Stimulated activated naive B cell treated with anti-CD40 and anti-IgM and Interleukin-4, amounts not matched to agents 10 μg/mL and 1 μg/mL and 100 μg/mL, for 72 hours (primary cell): ENCODE data around the gene HEBP2.

ENCODE experiments used
- ATAC-seq, 2 donors: fragments of 150-1000 bp; cut with Tn5 transposase; replicated peaks; 2 replicates each; pipeline ENCODE4 v1.10.0; 2021; ENCODE audit warnings: moderate library complexity in 1 of 2
- DNase-seq: peaks from one replicate; pipeline ENCODE4 v3.0.0; 2021
- H3K27ac Mint-ChIP-seq: one replicate; pipeline ENCODE4 v1.8.0; 2022; ENCODE audit warnings: mild to moderate bottlenecking, mixed read lengths
- H3K27me3 Mint-ChIP-seq, 2 donors: one replicate each; pipeline ENCODE4 v1.8.0; 2022; ENCODE audit warnings: mixed read lengths in 2 of 2
- H3K36me3 Mint-ChIP-seq, 2 donors: one replicate each; pipeline ENCODE4 v1.8.0; 2022; ENCODE audit warnings: mixed read lengths in 2 of 2, mild to moderate bottlenecking in 1 of 2
- H3K4me1 Mint-ChIP-seq, 2 donors: one replicate each; pipeline ENCODE4 v1.8.0; 2022; ENCODE audit warnings: mixed read lengths in 2 of 2, mild to moderate bottlenecking in 1 of 2
- H3K4me3 Mint-ChIP-seq, 2 donors: one replicate each; pipeline ENCODE4 v1.8.0; 2022; ENCODE audit warnings: mild to moderate bottlenecking in 2 of 2, mixed read lengths in 2 of 2, moderate library complexity in 1 of 2
- H3K9me3 Mint-ChIP-seq, 2 donors: one replicate each; pipeline ENCODE4 v1.8.0; 2022; ENCODE audit warnings: mixed read lengths in 2 of 2, mild to moderate bottlenecking in 1 of 2

Gene HEBP2

DNA sequence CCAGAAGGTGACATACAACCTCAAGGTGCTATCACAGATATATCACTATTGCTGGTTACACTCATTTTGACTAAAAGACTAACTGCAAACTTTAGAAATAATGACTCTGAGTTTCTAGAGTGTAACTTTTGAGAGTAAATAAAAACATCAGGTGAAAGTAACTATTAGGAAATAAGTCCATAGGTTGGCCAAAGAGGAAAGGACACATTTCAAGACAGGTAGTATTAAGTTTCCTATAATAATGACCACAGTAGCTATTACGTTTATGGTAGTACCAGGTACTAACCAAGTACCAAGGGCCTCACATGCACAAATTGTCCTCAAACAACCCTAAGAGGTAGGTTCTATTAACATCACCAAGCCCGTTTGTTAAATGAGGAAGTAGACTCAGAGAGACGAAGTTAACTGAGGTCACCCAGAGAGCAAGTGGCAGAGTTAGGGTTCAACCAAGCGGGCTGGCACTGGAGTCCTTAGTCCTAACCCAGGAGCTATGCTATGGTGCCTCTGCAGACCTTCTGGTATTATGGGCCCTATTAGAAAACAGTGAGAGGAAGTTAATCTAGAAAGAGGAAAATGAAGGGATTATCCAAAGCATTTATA lies 36.8 kb downstream of the HEBP2 start:
- Mint-ChIP-seq H3K4me3 (no peak overlapping the region), H3K36me3 (no peaks in the 10 kb centered on the region), H3K27me3 (peaks cover 0 to 5% of the 10 kb centered on the region in 2 donors), H3K27ac (no peak overlapping the region), H3K4me1 (peaks cover 2 to 5% of the 10 kb centered on the region in 2 donors), H3K9me3 (no peaks in the 10 kb centered on the region)
- DNase-seq, result no peak
- ATAC-seq, result peak; percentile 52 to 67

DNA sequence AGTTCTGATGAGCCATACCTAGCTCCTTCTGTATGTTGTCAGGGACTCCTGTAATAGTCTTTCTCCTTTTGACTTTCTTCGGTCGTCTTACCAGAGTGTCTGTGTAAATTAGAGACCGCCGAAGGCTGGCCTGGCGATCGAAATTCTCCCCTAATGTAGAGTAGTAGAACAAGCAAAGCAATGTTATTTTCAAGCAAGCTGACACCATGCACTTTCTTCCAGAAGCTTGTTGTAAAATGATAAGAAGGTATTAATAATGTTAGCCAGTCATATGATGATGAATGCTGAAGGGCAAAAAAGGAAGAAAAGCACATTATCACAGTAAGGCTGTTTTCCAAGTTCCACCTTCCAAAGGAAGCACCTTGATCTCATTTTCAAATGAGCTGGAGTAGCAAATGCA lies 37.9 kb downstream of the HEBP2 start:
- H3K27ac Mint-ChIP-seq, result no peak overlapping the region
- peaks cover 0 to 5% of the 10 kb centered on the region in 2 donors for H3K27me3 Mint-ChIP-seq
- ATAC-seq (no peak), DNase-seq (no peak)
- H3K4me1 Mint-ChIP-seq, result peaks cover 2 to 5% of the 10 kb centered on the region in 2 donors
- H3K9me3 Mint-ChIP-seq, result no peaks in the 10 kb centered on the region
- H3K4me3 Mint-ChIP-seq, result no peak overlapping the region
- H3K36me3 Mint-ChIP-seq, result no peaks in the 10 kb centered on the region

DNA sequence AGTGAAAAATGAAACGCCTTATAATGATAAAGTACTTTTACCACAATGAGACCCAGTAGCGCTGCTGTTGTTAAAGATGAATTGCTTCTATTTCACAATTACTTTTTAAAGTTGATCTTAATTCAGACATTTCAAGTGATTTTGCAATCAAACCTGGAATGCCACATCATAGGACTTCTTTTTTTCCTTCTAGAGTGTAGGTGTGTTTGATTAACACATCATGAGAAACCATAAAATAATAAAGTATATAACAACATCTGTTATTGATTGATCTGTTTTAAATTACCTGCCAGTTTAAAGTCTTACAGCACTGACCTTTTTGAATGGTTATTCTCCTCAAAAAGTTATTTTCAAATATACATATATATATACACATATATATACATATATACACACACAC lies 38.6 kb downstream of the HEBP2 start:
- Mint-ChIP-seq H3K27me3 (peaks cover 0 to 5% of the 10 kb centered on the region in 2 donors), H3K27ac (no peak overlapping the region), H3K4me1 (peaks cover 2 to 5% of the 10 kb centered on the region in 2 donors), H3K9me3 (no peaks in the 10 kb centered on the region), H3K4me3 (no peak overlapping the region), H3K36me3 (no peaks in the 10 kb centered on the region)
- no peak for DNase-seq
- no peak for ATAC-seq

DNA sequence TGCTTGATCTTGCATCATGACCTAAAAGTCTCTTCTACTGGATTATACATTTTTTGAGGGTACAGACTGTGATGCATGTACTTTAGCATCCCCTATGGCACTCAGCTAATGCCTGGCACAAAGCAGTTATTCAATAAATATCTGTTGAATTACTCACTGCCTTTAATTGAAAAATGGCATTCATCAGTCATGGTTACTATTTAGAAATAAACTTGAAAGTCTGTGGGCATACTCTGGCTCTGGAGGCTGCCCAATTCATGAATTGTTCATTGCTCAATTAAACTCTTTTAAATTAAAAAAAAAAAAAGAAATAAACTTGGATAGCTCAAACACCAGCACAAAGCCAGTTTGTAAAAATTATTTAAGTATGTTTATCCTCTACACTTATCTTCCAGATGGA lies 40.0 kb downstream of the HEBP2 start:
- H3K4me3 Mint-ChIP-seq, result no peak overlapping the region

DNA sequence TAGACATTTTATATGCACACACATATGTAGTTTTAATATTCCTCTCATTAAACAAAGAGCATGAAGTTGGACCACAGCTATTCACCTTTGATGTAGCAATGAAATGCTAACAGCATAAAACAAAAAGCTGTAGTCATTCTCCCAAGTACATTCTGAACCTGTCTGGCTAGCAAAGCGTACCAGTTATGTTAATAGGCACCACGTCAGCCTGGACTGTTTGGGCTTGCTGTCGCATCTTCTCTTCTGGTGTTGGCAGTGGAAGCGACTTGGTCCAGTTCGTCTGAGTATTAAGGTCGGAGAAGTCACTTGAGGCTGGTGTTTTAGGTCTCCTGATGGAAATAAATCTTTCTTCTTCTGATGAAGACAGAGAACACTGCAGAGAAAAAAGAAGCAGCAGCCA lies 42.8 kb downstream of the HEBP2 start:
- H3K4me1 Mint-ChIP-seq, result peaks cover 7 to 12% of the 10 kb centered on the region in 2 donors
- H3K4me3 Mint-ChIP-seq, result no peak overlapping the region
- ATAC-seq (no peak), DNase-seq (no peak)
- no peaks in the 10 kb centered on the region for H3K36me3 Mint-ChIP-seq
- no peak overlapping the region for H3K27ac Mint-ChIP-seq
- H3K9me3 Mint-ChIP-seq, result peaks cover 0 to 2% of the 10 kb centered on the region in 2 donors
- H3K27me3 Mint-ChIP-seq, result peaks cover 0 to 2% of the 10 kb centered on the region in 2 donors

More for the DNA sequence above, 40.0 kb downstream of the HEBP2 start:
- ATAC-seq (no peak), DNase-seq (no peak)
- Mint-ChIP-seq H3K27ac (no peak overlapping the region), H3K27me3 (peaks cover 0 to 5% of the 10 kb centered on the region in 2 donors), H3K9me3 (no peaks in the 10 kb centered on the region), H3K4me1 (peaks cover 2 to 5% of the 10 kb centered on the region in 2 donors), H3K36me3 (no peaks in the 10 kb centered on the region)

DNA sequence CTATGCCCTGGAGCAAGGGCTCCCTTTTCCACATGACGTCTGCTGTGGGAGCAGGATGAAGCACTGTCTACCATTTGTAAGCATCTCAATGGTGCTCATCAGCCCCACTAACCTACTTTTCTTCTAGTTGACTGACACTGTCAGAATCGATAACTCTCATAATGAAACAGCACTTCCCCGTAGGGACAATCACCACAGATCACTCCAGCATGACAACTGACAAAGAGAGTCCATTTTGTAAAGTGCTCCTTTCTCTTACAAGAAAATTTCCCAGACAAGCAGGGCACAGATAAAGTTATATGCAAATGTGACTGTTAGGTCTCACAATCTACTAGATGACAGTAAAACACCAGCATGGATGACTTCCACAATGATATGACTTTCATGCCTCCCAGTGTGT lies 46.4 kb downstream of the HEBP2 start:
- Mint-ChIP-seq H3K36me3 (no peaks in the 10 kb centered on the region), H3K4me1 (peaks cover 13 to 21% of the 10 kb centered on the region in 2 donors), H3K27me3 (no peaks in the 10 kb centered on the region), H3K9me3 (peaks cover 0 to 2% of the 10 kb centered on the region in 2 donors), H3K27ac (peak overlapping the region; percentile 2), H3K4me3 (no peak overlapping the region)
- ATAC-seq, result peak; percentile 71 to 75
- DNase-seq, result no peak

DNA sequence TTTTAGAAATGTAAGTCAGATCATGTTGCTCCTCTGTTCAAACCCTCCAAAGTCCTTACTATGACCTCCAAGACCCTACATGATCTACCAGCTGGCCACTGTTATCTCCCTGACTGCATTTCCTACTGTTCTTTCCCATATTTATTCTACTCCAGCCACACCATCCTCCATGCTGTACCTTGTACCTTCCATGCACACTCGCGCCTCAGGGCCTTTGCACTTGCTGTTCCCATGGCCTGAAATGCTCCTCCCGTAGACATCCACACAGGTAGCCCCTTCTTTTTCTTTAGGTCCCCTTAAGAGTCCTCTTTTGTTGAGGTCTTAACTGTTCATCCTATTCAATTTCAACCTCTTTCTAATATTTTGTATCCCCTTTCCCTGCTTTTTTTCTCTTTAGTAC lies 47.0 kb downstream of the HEBP2 start:
- H3K4me1 Mint-ChIP-seq, result peaks cover 13 to 27% of the 10 kb centered on the region in 2 donors
- ATAC-seq (no peak), DNase-seq (no peak)
- no peaks in the 10 kb centered on the region for H3K27me3 Mint-ChIP-seq
- H3K36me3 Mint-ChIP-seq, result no peaks in the 10 kb centered on the region
- H3K9me3 Mint-ChIP-seq, result peaks cover 0 to 2% of the 10 kb centered on the region in 2 donors
- H3K4me3 Mint-ChIP-seq, result no peak overlapping the region
- peak overlapping the region; percentile 10 for H3K27ac Mint-ChIP-seq

DNA sequence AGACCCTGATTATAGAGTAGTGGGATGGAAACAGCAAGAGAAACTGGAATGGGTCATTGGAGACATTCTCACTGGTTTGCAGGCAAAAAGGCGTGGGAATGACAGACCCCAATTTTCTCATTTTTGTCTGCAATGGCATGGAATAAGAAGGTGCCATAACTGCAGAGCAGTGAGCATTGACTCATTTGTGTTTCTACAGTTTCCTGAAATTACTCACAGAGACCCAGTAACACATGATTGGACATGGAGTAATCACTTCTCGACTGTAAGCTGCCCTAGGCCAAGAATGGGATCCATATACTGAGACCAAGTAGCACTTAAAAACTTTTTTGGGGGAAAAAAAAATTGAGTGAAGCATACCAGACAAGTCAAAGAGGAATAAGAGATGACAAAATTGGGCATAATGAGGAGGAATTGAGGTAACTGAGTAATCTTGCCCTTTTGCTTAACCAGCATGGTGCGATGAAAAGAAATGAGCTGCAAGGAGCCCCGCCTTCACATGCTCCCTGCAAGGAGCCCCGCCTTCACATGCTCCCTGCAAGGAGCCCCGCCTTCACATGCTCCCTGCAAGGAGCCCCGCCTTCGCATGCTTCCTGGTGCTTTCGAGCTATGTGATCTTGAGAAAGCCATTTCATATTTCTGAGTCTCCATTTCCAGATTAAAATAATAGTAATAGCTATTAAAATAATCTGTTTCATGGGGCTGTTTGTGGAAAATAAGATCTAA lies 51.1 kb downstream of the HEBP2 start:
- no peaks in the 10 kb centered on the region for H3K36me3 Mint-ChIP-seq
- DNase-seq (no peak), ATAC-seq (peak; percentile 72 to 75)
- H3K27me3 Mint-ChIP-seq, result no peaks in the 10 kb centered on the region
- peaks cover 0 to 2% of the 10 kb centered on the region in 2 donors for H3K9me3 Mint-ChIP-seq
- peak overlapping the region in 1 of 2 donors; percentile 35 for H3K4me3 Mint-ChIP-seq
- peaks cover 17 to 36% of the 10 kb centered on the region in 2 donors for H3K4me1 Mint-ChIP-seq
- H3K27ac Mint-ChIP-seq, result no peak overlapping the region

DNA sequence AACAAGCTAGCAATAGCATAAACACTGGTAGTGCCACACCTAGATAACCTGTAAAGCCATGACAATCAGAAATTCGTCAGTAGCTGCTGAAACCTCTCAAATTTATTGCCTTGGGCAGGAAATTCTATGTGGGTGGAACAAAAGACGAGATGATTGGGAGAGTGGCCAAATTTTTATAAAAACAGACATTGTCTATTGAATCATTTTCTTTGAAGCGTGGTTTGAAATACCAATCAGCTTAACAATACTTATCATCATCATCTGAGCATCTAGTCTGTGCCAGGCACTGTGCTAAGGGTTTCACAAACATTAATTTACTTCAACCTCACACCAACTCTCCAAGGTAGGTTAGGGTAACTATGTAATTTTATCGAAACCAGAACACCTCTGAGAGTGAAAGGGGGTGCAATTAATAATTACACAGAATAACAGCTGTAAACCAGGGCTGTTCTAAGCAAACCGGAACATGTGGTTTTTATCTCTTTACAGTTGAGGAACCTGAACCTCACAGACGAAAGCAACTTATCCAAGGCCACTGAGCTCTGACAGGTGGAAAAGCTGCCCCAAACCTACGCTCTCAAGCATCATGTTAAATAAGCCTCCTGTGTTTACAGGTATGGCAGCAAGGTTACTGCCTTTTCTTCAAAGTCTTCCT lies 51.9 kb downstream of the HEBP2 start:
- peaks cover 0 to 2% of the 10 kb centered on the region in 2 donors for H3K9me3 Mint-ChIP-seq
- H3K4me1 Mint-ChIP-seq, result peaks cover 12 to 29% of the 10 kb centered on the region in 2 donors
- ATAC-seq (peak; percentile 95 to 96), DNase-seq (peak; percentile 24)
- H3K4me3 Mint-ChIP-seq, result peak overlapping the region in 1 of 2 donors; percentile 8
- no peaks in the 10 kb centered on the region for H3K36me3 Mint-ChIP-seq
- H3K27ac Mint-ChIP-seq, result no peak overlapping the region
- no peaks in the 10 kb centered on the region for H3K27me3 Mint-ChIP-seq

DNA sequence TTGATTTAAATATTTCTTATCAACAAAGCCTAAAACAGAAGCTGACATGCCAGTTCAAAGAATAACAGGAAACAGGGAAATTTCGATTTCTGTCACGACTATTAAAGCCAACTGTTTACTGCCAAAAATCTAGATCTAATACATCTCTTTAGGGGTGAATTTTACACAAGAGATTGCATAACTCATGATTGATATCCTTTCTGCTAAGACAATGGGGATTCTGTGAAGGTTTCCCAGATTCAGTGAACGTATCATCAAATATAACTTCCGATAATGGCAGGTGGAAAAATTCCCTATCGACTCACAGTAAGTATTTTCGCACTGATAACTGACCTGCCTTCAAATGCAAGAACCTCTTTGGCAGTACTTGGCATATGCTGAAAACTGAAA lies 52.4 kb downstream of the HEBP2 start:
- ATAC-seq, result peak in 1 of 2 donors; percentile 1
- Mint-ChIP-seq H3K36me3 (no peaks in the 10 kb centered on the region), H3K4me3 (no peak overlapping the region), H3K27ac (no peak overlapping the region), H3K27me3 (no peaks in the 10 kb centered on the region), H3K4me1 (peaks cover 10 to 25% of the 10 kb centered on the region in 2 donors), H3K9me3 (no peaks in the 10 kb centered on the region)
- DNase-seq, result no peak

DNA sequence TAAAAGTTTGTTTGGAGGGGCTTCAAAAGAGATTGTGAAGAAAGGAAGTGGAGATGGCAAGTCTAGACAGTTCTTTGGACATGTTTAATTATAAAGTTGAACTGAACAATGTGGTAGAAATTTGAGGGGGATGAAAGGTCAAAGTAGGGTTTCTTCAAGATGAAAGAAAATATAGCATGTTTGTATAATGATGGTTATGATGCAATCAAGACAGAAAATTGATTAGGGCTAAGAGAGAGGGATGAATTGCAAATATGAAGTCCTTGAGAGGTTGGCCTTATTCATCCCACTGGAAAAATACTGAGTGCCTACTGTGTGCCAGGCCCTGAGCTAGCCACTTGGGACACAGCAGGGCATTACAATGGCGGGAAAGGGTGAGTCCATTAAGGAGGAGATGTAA lies 57.6 kb downstream of the HEBP2 start:
- Mint-ChIP-seq H3K27me3 (no peaks in the 10 kb centered on the region), H3K9me3 (peaks cover 0 to 2% of the 10 kb centered on the region in 2 donors), H3K36me3 (no peaks in the 10 kb centered on the region), H3K4me3 (no peak overlapping the region), H3K27ac (no peak overlapping the region), H3K4me1 (peaks cover 0 to 4% of the 10 kb centered on the region in 2 donors)
- ATAC-seq, result no peak
- DNase-seq, result no peak

DNA sequence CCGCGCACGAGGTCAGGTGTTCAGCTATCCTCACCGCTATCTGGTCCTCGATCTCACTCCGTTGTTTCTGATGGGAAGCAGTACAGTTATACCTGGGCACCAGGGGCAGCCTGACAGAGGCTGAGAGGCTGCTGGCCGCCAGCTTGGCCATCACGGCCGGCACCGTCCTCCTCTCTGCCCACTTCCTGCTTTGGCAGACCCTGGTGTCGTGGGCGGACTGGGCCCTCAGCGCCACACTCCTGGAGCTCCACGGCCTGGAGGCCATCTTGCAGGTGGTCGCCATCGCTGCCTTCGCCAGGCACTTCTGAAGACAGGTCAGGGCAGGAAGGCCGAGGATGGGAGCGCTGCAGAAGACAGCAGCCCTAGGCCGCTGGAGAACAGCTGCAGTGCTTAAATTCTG lies 60.1 kb downstream of the HEBP2 start:
- Mint-ChIP-seq H3K9me3 (peaks cover 0 to 2% of the 10 kb centered on the region in 2 donors), H3K27me3 (no peaks in the 10 kb centered on the region), H3K4me3 (no peak overlapping the region), H3K4me1 (no peaks in the 10 kb centered on the region), H3K36me3 (no peaks in the 10 kb centered on the region), H3K27ac (no peak overlapping the region)
- DNase-seq, result no peak
- no peak for ATAC-seq

DNA sequence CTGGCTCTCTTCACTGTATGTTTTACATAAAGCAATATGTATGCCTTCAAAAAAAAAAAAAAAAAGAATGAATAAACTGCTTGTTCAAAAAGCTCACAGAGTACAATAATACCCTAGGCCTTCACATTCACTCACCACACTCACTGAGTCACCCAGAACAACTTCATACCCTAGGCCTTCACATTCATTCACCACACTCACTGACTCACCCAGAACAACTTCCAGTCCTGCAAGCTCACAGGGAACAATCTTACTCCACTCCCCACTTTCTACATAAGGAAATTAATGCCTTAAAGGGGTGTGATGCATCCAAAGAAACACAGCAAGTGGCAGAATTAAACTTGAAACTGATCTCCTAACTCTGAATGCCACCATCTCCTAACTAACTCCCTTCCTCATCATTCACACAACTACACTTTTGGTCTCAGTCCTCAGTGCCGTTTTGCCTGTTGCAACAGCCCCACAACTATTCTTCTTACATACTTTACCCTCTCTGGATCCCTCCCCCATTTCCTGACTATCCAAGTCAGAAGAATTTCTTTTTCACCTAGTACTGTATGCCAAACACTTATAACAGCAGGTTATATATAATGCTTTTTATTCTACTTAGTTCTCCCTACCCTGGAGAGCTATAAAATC lies 61.1 kb downstream of the HEBP2 start:
- DNase-seq (no peak), ATAC-seq (no peak)
- H3K36me3 Mint-ChIP-seq, result no peaks in the 10 kb centered on the region
- H3K27me3 Mint-ChIP-seq, result no peaks in the 10 kb centered on the region
- peaks cover 0 to 2% of the 10 kb centered on the region in 2 donors for H3K9me3 Mint-ChIP-seq
- H3K4me3 Mint-ChIP-seq, result no peak overlapping the region
- H3K27ac Mint-ChIP-seq, result no peak overlapping the region
- no peaks in the 10 kb centered on the region for H3K4me1 Mint-ChIP-seq

DNA sequence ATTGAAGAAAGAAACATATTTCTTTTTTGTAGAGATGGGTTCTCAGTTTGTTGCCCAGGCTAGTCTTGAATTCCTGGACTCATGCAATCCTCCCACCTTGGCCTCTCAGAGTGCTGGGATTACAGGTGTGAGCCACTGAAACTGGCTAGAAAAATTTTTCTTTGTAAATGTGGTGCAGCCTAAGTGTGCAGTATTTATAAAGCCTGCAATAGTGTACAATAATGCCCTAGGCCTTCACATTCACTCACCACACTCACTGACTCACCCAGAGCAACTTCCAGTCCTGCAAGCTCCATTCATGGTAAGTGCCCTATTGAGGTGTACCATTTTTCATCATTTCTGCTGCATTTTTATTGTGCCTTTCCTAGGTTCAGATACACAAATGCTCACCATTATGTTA lies 63.9 kb downstream of the HEBP2 start:
- Mint-ChIP-seq H3K27me3 (no peaks in the 10 kb centered on the region), H3K9me3 (no peaks in the 10 kb centered on the region), H3K4me1 (no peaks in the 10 kb centered on the region), H3K36me3 (no peaks in the 10 kb centered on the region), H3K27ac (no peak overlapping the region), H3K4me3 (no peak overlapping the region)
- ATAC-seq (no peak), DNase-seq (no peak)
